GM10248 (cell line): ENCODE results near the gene CARD10.
"Not testable (repeated sequence)": the region's sequence is repeated elsewhere in the genome, so short reads cannot be mapped to it uniquely, and the experiment has no call there.

ENCODE experiments used
- CTCF ChIA-PET: fragments of 300-600 bp; sonication (Branson Sonifier 250); formaldehyde crosslinking; extraction: SDS; loops from one replicate; lab custom pipeline; 2021; ENCODE audit warnings: antibody characterized with exemption; lab: Yijun Ruan, JAX
- POLR2A ChIA-PET: fragments of 350-650 bp; sonication (Branson Sonifier 250); formaldehyde crosslinking; extraction: SDS; loops from one replicate; lab custom pipeline; 2020; ENCODE audit warnings: antibody characterized with exemption; lab: Yijun Ruan, JAX
- DNase-seq: peaks from one replicate; pipeline ENCODE4 v3.0.0; 2012; ENCODE audit errors: extremely low spot score
- TF ChIP-seq, protein P1 (sequence below): IDR thresholded peaks from 2 replicates; pipeline ENCODE4 v1.5.1; 2012; ENCODE audit warnings: mild to moderate bottlenecking, low read depth; ENCODE audit errors: extremely low read depth, missing control alignments, control extremely low read depth

CARD10 gene

GRCh38 chr22:37538590-37539357 lies 19.6 kb upstream of the CARD10 start:
- TF ChIP-seq, protein P1, sequence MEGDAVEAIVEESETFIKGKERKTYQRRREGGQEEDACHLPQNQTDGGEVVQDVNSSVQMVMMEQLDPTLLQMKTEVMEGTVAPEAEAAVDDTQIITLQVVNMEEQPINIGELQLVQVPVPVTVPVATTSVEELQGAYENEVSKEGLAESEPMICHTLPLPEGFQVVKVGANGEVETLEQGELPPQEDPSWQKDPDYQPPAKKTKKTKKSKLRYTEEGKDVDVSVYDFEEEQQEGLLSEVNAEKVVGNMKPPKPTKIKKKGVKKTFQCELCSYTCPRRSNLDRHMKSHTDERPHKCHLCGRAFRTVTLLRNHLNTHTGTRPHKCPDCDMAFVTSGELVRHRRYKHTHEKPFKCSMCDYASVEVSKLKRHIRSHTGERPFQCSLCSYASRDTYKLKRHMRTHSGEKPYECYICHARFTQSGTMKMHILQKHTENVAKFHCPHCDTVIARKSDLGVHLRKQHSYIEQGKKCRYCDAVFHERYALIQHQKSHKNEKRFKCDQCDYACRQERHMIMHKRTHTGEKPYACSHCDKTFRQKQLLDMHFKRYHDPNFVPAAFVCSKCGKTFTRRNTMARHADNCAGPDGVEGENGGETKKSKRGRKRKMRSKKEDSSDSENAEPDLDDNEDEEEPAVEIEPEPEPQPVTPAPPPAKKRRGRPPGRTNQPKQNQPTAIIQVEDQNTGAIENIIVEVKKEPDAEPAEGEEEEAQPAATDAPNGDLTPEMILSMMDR = peak; percentile 98
- DNase-seq = peak; percentile 94
- ChIA-PET CTCF (interaction anchor here (0.7 to 16.8 kb wide), 15 partner anchors 10 to 141 kb away, joined by 3 to 584 read pairs (median 8); partner anchors contain the start of genes CDC42EP1 and GGA1), POLR2A (no interaction called here)

DNA sequence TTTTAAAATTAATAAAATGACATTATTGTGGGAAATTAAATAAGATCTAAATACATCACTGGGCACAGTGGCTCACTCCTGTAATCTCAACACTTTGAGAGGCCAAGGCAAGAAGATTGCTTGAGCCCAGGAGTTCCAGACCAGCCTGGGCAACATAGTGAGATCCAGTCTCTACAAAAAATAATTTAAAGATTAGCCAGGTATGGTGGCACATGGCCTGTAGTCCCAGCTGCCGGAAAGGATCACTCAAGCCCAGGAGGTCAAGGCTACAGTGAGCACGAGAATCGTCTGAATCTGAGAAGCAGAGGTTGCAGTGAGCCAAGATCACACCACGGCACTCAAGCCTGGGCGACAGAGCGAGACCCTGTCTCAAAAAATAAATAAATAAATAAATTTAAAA lies 15.9 kb upstream of the CARD10 start:
- POLR2A ChIA-PET = no interaction called here
- no peak for DNase-seq
- CTCF ChIA-PET = no interaction called here
- TF ChIP-seq, protein P1 = no peak

DNA sequence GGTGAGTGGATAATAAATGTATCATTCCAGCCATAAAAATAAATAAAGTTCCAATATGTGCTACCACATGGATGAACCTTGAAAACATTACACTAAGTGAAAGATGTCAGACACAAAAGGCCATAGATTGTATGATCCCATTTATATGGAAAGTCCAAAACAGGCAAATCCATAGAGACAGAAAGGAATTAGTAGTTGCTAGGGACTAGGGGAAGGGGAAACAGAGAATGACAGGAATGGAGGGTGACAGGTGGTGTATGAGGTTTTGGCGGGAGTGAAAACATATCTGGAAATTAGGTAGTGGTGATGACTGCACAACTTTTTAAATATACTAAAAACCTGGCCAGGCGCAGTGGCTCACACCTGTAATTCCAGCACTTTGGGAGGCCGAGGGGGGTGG lies 15.2 kb upstream of the CARD10 start:
- no peak for DNase-seq
- TF ChIP-seq, protein P1 = no peak
- ChIA-PET CTCF (interaction anchor here (2.1 kb wide), 1 partner anchor 58 kb away, joined by 5 read pairs; no protein-coding TSS in a partner anchor), POLR2A (interaction anchor here (0.6 kb wide), 1 partner anchor 423 kb away, joined by 6 read pairs; no protein-coding TSS in a partner anchor)

- CTCF ChIA-PET = interaction anchor here (1.5 to 2.1 kb wide), 2 partner anchors 33 to 59 kb away, joined by 5 to 11 read pairs; no protein-coding TSS in a partner anchor
- POLR2A ChIA-PET = interaction anchor here (0.6 kb wide), 1 partner anchor 424 kb away, joined by 6 read pairs; no protein-coding TSS in a partner anchor
- DNase-seq = no peak
- TF ChIP-seq, protein P1 = no peak
Measured at GRCh38 chr22:37533995-37534394, 14.8 kb upstream of the CARD10 start.

DNA sequence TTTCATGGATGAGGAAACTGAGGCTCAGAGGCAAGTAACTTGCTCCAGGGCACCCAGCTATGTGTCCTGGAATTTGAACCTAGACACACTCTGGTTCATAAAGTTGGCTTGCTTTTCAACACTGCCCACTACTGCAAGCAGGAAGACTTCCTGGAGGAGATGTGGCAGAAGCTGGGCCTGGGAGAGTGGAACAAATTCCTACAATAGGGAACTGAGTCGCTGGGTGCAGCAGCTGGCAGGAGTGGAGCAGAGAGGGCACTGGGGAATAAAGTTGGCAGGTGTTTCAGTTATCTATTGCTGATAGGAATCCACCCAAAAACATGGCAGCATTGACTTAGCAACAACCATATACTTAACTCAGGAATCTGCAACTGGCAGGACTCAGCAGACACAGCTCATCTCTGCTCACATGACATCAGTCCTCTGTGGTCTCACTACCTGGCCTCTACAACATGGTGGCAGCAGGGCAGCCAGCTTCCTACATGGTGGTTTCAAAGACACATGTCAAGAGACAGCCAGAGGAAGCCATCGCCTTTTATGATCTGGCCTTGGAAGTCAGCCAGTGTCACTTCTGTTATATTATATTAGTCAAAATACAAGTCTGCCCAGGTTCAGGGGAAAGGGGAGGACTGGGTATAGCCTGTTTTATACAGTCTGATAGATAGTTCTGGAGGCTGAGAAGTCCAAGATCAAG lies 10.6 kb upstream of the CARD10 start:
- CTCF ChIA-PET = interaction anchor here (2.2 to 4.5 kb wide), 2 partner anchors 9 to 37 kb away, joined by 7 to 22 read pairs; no protein-coding TSS in a partner anchor
- POLR2A ChIA-PET = no interaction called here
- TF ChIP-seq, protein P1 = no peak

GRCh38 chr22:37527952-37528351 lies 8.7 kb upstream of the CARD10 start:
- DNase-seq, POLR2A ChIA-PET: not testable (repeated sequence)
- CTCF ChIA-PET = interaction anchor here (1.1 to 4.5 kb wide), 5 partner anchors 11 to 39 kb away, joined by 3 to 22 read pairs (median 6); no protein-coding TSS in a partner anchor

More for the DNA sequence above, 10.6 kb upstream of the CARD10 start:
- DNase-seq = no peak

DNA sequence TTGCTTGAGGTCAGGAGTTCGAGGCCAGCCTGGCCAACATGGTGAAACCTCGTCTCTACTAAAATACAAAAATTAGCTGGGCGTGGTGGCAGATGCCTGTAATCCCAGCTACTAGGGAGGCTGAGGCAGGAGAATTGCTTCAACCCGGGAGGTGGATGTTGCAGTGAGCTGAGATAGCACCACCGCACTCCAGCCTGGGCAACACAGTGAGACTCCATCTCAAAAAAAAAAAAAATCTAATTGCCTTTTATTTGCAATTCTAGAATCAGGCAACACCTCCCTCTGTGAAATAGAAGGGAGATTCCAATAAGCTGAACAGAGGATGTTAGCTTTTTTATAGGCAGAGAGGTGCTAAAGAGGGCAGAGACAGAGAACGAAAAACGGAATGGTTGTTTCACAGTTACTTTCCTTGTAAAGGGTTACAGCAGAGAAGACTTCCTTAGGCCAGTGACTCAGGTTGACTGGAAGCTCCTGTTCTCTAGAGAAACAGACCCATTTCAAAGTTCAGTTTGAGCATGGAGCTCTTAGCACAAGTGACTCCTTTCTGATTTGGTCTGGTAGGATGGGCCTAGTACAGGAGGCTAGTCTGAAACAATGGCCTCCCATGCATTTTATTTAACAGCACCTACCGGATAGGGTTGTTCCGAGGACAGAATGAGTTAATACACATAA lies 8.0 kb upstream of the CARD10 start:
- POLR2A ChIA-PET, DNase-seq: not testable (repeated sequence)
- CTCF ChIA-PET = interaction anchor here (1.1 to 4.5 kb wide), 5 partner anchors 11 to 40 kb away, joined by 3 to 22 read pairs (median 6); no protein-coding TSS in a partner anchor
